GM23338 (cell line): ENCODE measurements around the gene ARHGAP30. TPM values are rescaled to one million over a fixed set of nuclear protein-coding genes. Genes with fewer than 3 reads are reported as not detected.
"Not testable (repeated sequence)": the region's sequence is repeated elsewhere in the genome, so short reads cannot be mapped to it uniquely, and the experiment has no call there.

Experiments
- ATAC-seq: fragments of 200-7000 bp; cut with Tn5 transposase; 3 replicates; pipeline ENCODE4 v1.9.1; 2020
- DNase-seq: peaks from one replicate; pipeline ENCODE4 v3.0.0-alpha.2; 2015; ENCODE audit warnings: low spot score
- H2AFZ ChIP-seq: fragments of 200-600 bp; sonication (generic); 2 replicates; pipeline ENCODE4 v1.8.0; 2016; ENCODE audit warnings: antibody characterized with exemption, mild to moderate bottlenecking, moderate library complexity
- H3F3A ChIP-seq: fragments of 200-600 bp; sonication (generic); replicated peaks from 2 replicates; pipeline ENCODE4 v1.8.0; 2017; ENCODE audit warnings: antibody characterized with exemption, mixed run types, low read depth
- H3K27ac ChIP-seq: fragments of 200-600 bp; sonication (generic); 2 replicates; pipeline ENCODE4 v1.6.1; 2016; ENCODE audit warnings: low read depth
- H3K27me3 ChIP-seq: fragments of 200-600 bp; sonication (generic); 2 replicates; pipeline ENCODE4 v1.8.0; 2016; ENCODE audit warnings: mild to moderate bottlenecking, mixed run types, moderate library complexity; ENCODE audit not compliant: insufficient read depth
- H3K36me3 ChIP-seq: fragments of 200-600 bp; sonication (generic); 2 replicates; pipeline ENCODE4 v1.8.0; 2016; ENCODE audit warnings: mild to moderate bottlenecking; ENCODE audit not compliant: insufficient read depth
- H3K4me1 ChIP-seq: fragments of 200-600 bp; sonication (generic); 2 replicates; pipeline ENCODE4 v1.8.0; 2016; ENCODE audit warnings: mild to moderate bottlenecking, moderate library complexity; ENCODE audit not compliant: insufficient read depth
- H3K4me2 ChIP-seq: fragments of 200-600 bp; sonication (generic); 2 replicates; pipeline ENCODE4 v1.7.1; 2017; ENCODE audit warnings: mixed run types
- H3K4me3 ChIP-seq: fragments of 200-600 bp; sonication (generic); 2 replicates; pipeline ENCODE4 v1.6.1; 2016; ENCODE audit warnings: mixed run types
- H3K79me2 ChIP-seq: fragments of 200-600 bp; sonication (generic); replicated peaks from 2 replicates; pipeline ENCODE4 v1.8.0; 2017; ENCODE audit warnings: mild to moderate bottlenecking; ENCODE audit not compliant: insufficient read depth
- H3K9me2 ChIP-seq: fragments of 200-600 bp; sonication (generic); 2 replicates; pipeline ENCODE4 v1.8.0; 2017; ENCODE audit not compliant: insufficient read depth
- H4K20me1 ChIP-seq: fragments of 200-600 bp; sonication (generic); replicated peaks from 2 replicates; pipeline ENCODE4 v1.8.0; 2017; ENCODE audit warnings: mild to moderate bottlenecking; ENCODE audit not compliant: insufficient read depth
- H3K27ac Mint-ChIP-seq: 2 replicates; pipeline ENCODE4 v1.8.0; 2020; ENCODE audit warnings: inconsistent platforms, mild to moderate bottlenecking, moderate library complexity, mixed read lengths
- H3K27me3 Mint-ChIP-seq: 3 replicates; pipeline ENCODE4 v1.8.0; 2022; ENCODE audit warnings: low read depth, mild to moderate bottlenecking, moderate library complexity, mixed read lengths, inconsistent platforms; ENCODE audit not compliant: insufficient read depth, poor library complexity
- H3K36me3 Mint-ChIP-seq: 3 replicates; pipeline ENCODE4 v1.8.0; 2021; ENCODE audit warnings: low read depth, mild to moderate bottlenecking, inconsistent platforms, moderate library complexity, mixed read lengths
- H3K4me1 Mint-ChIP-seq: 3 replicates; pipeline ENCODE4 v1.8.0; 2020; ENCODE audit warnings: mild to moderate bottlenecking, inconsistent platforms, mixed read lengths
- H3K4me3 Mint-ChIP-seq: 3 replicates; pipeline ENCODE4 v1.8.0; 2021; ENCODE audit warnings: moderate library complexity, mild to moderate bottlenecking, inconsistent platforms, mixed read lengths
- H3K9me3 Mint-ChIP-seq: 3 replicates; pipeline ENCODE4 v1.8.0; 2020; ENCODE audit warnings: moderate library complexity, mild to moderate bottlenecking, inconsistent platforms, mixed read lengths
- JUNB ChIP-seq: IDR thresholded peaks from one replicate; pipeline ENCODE4 v1.6.1; 2016; ENCODE audit warnings: antibody characterized with exemption; ENCODE audit not compliant: unreplicated experiment
- NANOG ChIP-seq: IDR thresholded peaks from 2 replicates; pipeline ENCODE4 v1.6.1; 2016; ENCODE audit warnings: antibody characterized with exemption, borderline replicate concordance
- POLR2AphosphoS5 ChIP-seq: IDR thresholded peaks from 2 replicates; pipeline ENCODE4 v1.6.1; 2016; ENCODE audit warnings: antibody characterized with exemption, low read depth
- ZNF114 ChIP-seq: fragments of 250-450 bp; sonication (Bioruptor Pico); IDR thresholded peaks from 2 replicates; pipeline ENCODE4 v1.5.0; 2020; ENCODE audit warnings: mild to moderate bottlenecking, moderate library complexity
- polyA plus RNA-seq: library from polyadenylated mRNA; unstranded; fragments of >200 nt; fragmentation: Nextera tagmentation; extraction: Ambion mirVana; gene quantifications from 2 replicates; pipeline ENCODE4 v1.2.1, GENCODE V29; 2016
- total RNA-seq: library from RNA; depleted of rRNA; stranded (reverse); fragments of >200 nt; shearing (Covaris generic); gene quantifications from 2 replicates; pipeline ENCODE4 v1.2.3, GENCODE V29; 2014

The ARHGAP30 gene
- total and polyA plus RNA-seq, 2 experiments from 2014 or later, result 0.45 TPM; not detected in 1

- Histone ChIP-seq H3K4me3 (peak overlapping the region; percentile 99), H3K27ac (peak overlapping the region; percentile 94), H3K4me2 (peak overlapping the region; percentile 97), H3K9me2 (no peaks in the 10 kb centered on the region), H3F3A (peaks cover 13% of the 10 kb centered on the region), H3K79me2 (peaks cover 59% of the 10 kb centered on the region), H3K4me1 (peaks cover 35% of the 10 kb centered on the region), H2AFZ (no peak overlapping the region), H3K27me3 (no peaks in the 10 kb centered on the region), H4K20me1 (peaks cover 30% of the 10 kb centered on the region), H3K36me3 (no peaks in the 10 kb centered on the region)
- H3K27me3 Mint-ChIP-seq, result peaks cover 11% of the 10 kb centered on the region
- no peaks in the 10 kb centered on the region; the same call in 2 of the 3 replicates for H3K9me3 Mint-ChIP-seq
- H3K4me1 Mint-ChIP-seq, result peaks cover 42% of the 10 kb centered on the region
- peak; percentile 13 for ATAC-seq
- peak overlapping the region; percentile 89 for H3K4me3 Mint-ChIP-seq
- H3K36me3 Mint-ChIP-seq, result peaks cover 22% of the 10 kb centered on the region
- no peak for TF ChIP-seq JUNB
- H3K27ac Mint-ChIP-seq, result peak overlapping the region; percentile 100
- DNase-seq, result peak; percentile 42
Measured at GRCh38 chr1:161019751-161020495, 49.8 kb downstream of the ARHGAP30 start.

GRCh38 chr1:161019111-161019660 is 50.5 kb downstream of the ARHGAP30 start:
- not testable (repeated sequence) for H2AFZ ChIP-seq, H3K36me3 ChIP-seq, H3K27me3 ChIP-seq, H3K9me2 ChIP-seq, H3K9me3 Mint-ChIP-seq, DNase-seq, ATAC-seq
- H3K4me3 Mint-ChIP-seq, result peak overlapping the region; percentile 89
- Histone ChIP-seq H3F3A (peaks cover 17% of the 10 kb centered on the region), H3K27ac (peak overlapping the region; percentile 94), H3K4me2 (peak overlapping the region; percentile 97), H3K79me2 (peaks cover 66% of the 10 kb centered on the region), H3K4me3 (peak overlapping the region; percentile 99), H3K4me1 (peaks cover 42% of the 10 kb centered on the region), H4K20me1 (peaks cover 36% of the 10 kb centered on the region)
- H3K27me3 Mint-ChIP-seq, result peaks cover 11% of the 10 kb centered on the region
- peak overlapping the region; percentile 83 for H3K27ac Mint-ChIP-seq
- peaks cover 24% of the 10 kb centered on the region for H3K36me3 Mint-ChIP-seq
- H3K4me1 Mint-ChIP-seq, result peaks cover 46% of the 10 kb centered on the region

- Histone ChIP-seq H3F3A (peaks cover 21% of the 10 kb centered on the region), H3K4me2 (peak overlapping the region; percentile 97), H3K9me2 (no peaks in the 10 kb centered on the region), H3K4me1 (peaks cover 45% of the 10 kb centered on the region), H3K4me3 (peak overlapping the region; percentile 99), H3K36me3 (no peaks in the 10 kb centered on the region), H3K27me3 (no peaks in the 10 kb centered on the region), H3K27ac (peak overlapping the region; percentile 94), H4K20me1 (peaks cover 38% of the 10 kb centered on the region), H2AFZ (no peak overlapping the region), H3K79me2 (peaks cover 72% of the 10 kb centered on the region)
- Mint-ChIP-seq H3K27ac (peak overlapping the region; percentile 86), H3K27me3 (peaks cover 11% of the 10 kb centered on the region), H3K4me1 (peaks cover 52% of the 10 kb centered on the region), H3K36me3 (peaks cover 29% of the 10 kb centered on the region), H3K9me3 (no peaks in the 10 kb centered on the region; the same call in 2 of the 3 replicates), H3K4me3 (peak overlapping the region; percentile 89)
- DNase-seq, result peak; percentile 57
- TF ChIP-seq NANOG (no peak), JUNB (no peak), POLR2AphosphoS5 (0 out of 2 replicates have a peak, but pooled peaks have one; percentile 20), ZNF114 (CRISPR knock-in tag) (no peak)
- ATAC-seq, result no peak
Measured at GRCh38 chr1:161018631-161018930, 51.1 kb downstream of the ARHGAP30 start.
